EH (cell line): ENCODE results near the gene TMEM62.

Source experiments
- DNase-seq: peaks from one replicate; pipeline ENCODE4 v3.0.0-alpha.2; 2015; ENCODE audit warnings: low read depth

Gene TMEM62

GRCh38 chr15:43232289-43232874 lies 99.0 kb downstream of the TMEM62 start:
- no peak for DNase-seq
